ENCODE data around the gene TTC21A.
A peak's percentile ranks its signal among the peaks of the same experiment; 100 is the strongest.

Gene TTC21A

GRCh38 chr3:39118931-39119660 lies 11.6 kb downstream of the TTC21A start:
- no peak for DNase-seq (ENCODE audit: low read depth)
- no peak for TF ChIP-seq MAX (IDR thresholded peaks at IDR 0.05; ENCODE audit: low read depth, low read length)
- TF ChIP-seq CTCF (IDR thresholded peaks at IDR 0.05; ENCODE audit: low read depth, low read length): no peak
- no peak for TF ChIP-seq MYC (IDR thresholded peaks at IDR 0.05; ENCODE audit: low read depth, low read length)
- no peak for TF ChIP-seq POLR2A (IDR thresholded peaks at IDR 0.05; ENCODE audit: extremely low read depth, insufficient read length)
- no peak overlapping the region for H3K4me3 ChIP-seq (ENCODE audit: low read depth, low read length)

- TF ChIP-seq CTCF (IDR thresholded peaks at IDR 0.05; ENCODE audit: low read depth, low read length): no peak
- TF ChIP-seq POLR2A (IDR thresholded peaks at IDR 0.05; ENCODE audit: extremely low read depth, insufficient read length): no peak
- no peak for TF ChIP-seq MAX (IDR thresholded peaks at IDR 0.05; ENCODE audit: low read depth, low read length)
- TF ChIP-seq MYC (IDR thresholded peaks at IDR 0.05; ENCODE audit: low read depth, low read length): no peak
- DNase-seq (ENCODE audit: low read depth): peak; percentile 25
Observed at GRCh38 chr3:39121621-39122020, 14.1 kb downstream of the TTC21A start.

GRCh38 chr3:39122813-39123212 lies 15.3 kb downstream of the TTC21A start:
- TF ChIP-seq MAX (IDR thresholded peaks at IDR 0.05; ENCODE audit: low read depth, low read length): no peak
- no peak for TF ChIP-seq MYC (IDR thresholded peaks at IDR 0.05; ENCODE audit: low read depth, low read length)
- TF ChIP-seq CTCF (IDR thresholded peaks at IDR 0.05; ENCODE audit: low read depth, low read length): no peak
- no peak for TF ChIP-seq POLR2A (IDR thresholded peaks at IDR 0.05; ENCODE audit: extremely low read depth, insufficient read length)
- no peak overlapping the region for H3K4me3 ChIP-seq (ENCODE audit: low read depth, low read length)
- no peak for DNase-seq (ENCODE audit: low read depth)

More at GRCh38 chr3:39121621-39122020, 14.1 kb downstream of the TTC21A start:
- H3K4me3 ChIP-seq (ENCODE audit: low read depth, low read length): no peak overlapping the region

- no peak for DNase-seq (ENCODE audit: low read depth)
- peak; percentile 1 for TF ChIP-seq CTCF (IDR thresholded peaks at IDR 0.05; ENCODE audit: low read depth, low read length)
- TF ChIP-seq MYC (IDR thresholded peaks at IDR 0.05; ENCODE audit: low read depth, low read length): no peak
- H3K4me3 ChIP-seq (ENCODE audit: low read depth, low read length): no peak overlapping the region
Observed at GRCh38 chr3:39124876-39125840, 17.7 kb downstream of the TTC21A start.

- no peak overlapping the region for H3K4me3 ChIP-seq (ENCODE audit: low read depth, low read length)
- DNase-seq (ENCODE audit: low read depth): no peak
- TF ChIP-seq POLR2A (IDR thresholded peaks at IDR 0.05; ENCODE audit: extremely low read depth, insufficient read length): no peak
- no peak for TF ChIP-seq MYC (IDR thresholded peaks at IDR 0.05; ENCODE audit: low read depth, low read length)
- no peak for TF ChIP-seq CTCF (IDR thresholded peaks at IDR 0.05; ENCODE audit: low read depth, low read length)
- TF ChIP-seq MAX (IDR thresholded peaks at IDR 0.05; ENCODE audit: low read depth, low read length): no peak
Observed at GRCh38 chr3:39125841-39126500, 18.5 kb downstream of the TTC21A start.
